Keratinocyte (primary cell): ENCODE results near the gene TIMM50. TPM values are rescaled to one million over a fixed set of nuclear protein-coding genes. Genes with fewer than 3 reads are reported as not detected.

Source experiments
- DNase-seq: peaks from one replicate; pipeline ENCODE4 v3.0.0-alpha.2; 2011; ENCODE audit warnings: low read depth, missing footprints, low spot score
- FAIRE-seq: peaks from 2 replicates; lab custom pipeline; 2011; peaks lifted over from hg19 to GRCh38; lab: Jason Lieb, UNC
- H2AFZ ChIP-seq: 2 replicates; pipeline ENCODE4 v1.6.0; 2012; ENCODE audit warnings: low read length, control low read depth, inconsistent platforms; ENCODE audit not compliant: control insufficient read depth
- H3K27ac ChIP-seq: 2 replicates; pipeline ENCODE4 v1.5.1; 2011; ENCODE audit warnings: low read length; ENCODE audit not compliant: control insufficient read depth, insufficient read depth
- H3K27me3 ChIP-seq: 3 replicates; pipeline ENCODE4 v1.6.0; 2011; ENCODE audit warnings: low read length; ENCODE audit not compliant: control insufficient read depth, insufficient read depth; ENCODE audit errors: extremely low read depth
- H3K36me3 ChIP-seq, 2 experiments: 2 replicates in 1 of 2; 3 replicates in 1 of 2; pipeline ENCODE4 v1.5.1; 2011; ENCODE audit warnings: low read length in 2 of 2, mild to moderate bottlenecking in 1 of 2; ENCODE audit not compliant: control insufficient read depth in 2 of 2, insufficient read depth in 2 of 2; ENCODE audit errors: extremely low read depth in 1 of 2
- H3K4me1 ChIP-seq: 3 replicates; pipeline ENCODE4 v1.5.1; 2011; ENCODE audit warnings: low read length; ENCODE audit not compliant: control insufficient read depth, insufficient read depth; ENCODE audit errors: extremely low read depth
- H3K4me2 ChIP-seq: 3 replicates; pipeline ENCODE4 v1.6.0; 2011; ENCODE audit warnings: low read depth, low read length; ENCODE audit not compliant: control insufficient read depth, insufficient read depth; ENCODE audit errors: extremely low read depth
- H3K4me3 ChIP-seq, 3 experiments: fragments of 200-600 bp in 1 of 3; sonication (generic) in 1 of 3; 2 replicates in 2 of 3; 3 replicates in 1 of 3; pipeline ENCODE4 v1.5.1; 2011 to 2016; ENCODE audit warnings: low read length in 3 of 3, mild to moderate bottlenecking in 3 of 3, control low read depth in 2 of 3, inconsistent platforms in 1 of 3, low read depth in 1 of 3, mixed read lengths in 1 of 3, mixed run types in 1 of 3, moderate library complexity in 1 of 3; ENCODE audit not compliant: control insufficient read depth in 2 of 3, insufficient read depth in 2 of 3; ENCODE audit errors: extremely low read depth in 1 of 3
- H3K79me2 ChIP-seq: 2 replicates; pipeline ENCODE4 v1.6.0; 2012; ENCODE audit warnings: low read length; ENCODE audit not compliant: control insufficient read depth, insufficient read depth
- H3K9ac ChIP-seq: 3 replicates; pipeline ENCODE4 v1.6.0; 2011; ENCODE audit warnings: low read length; ENCODE audit not compliant: control insufficient read depth, insufficient read depth; ENCODE audit errors: extremely low read depth
- H3K9me1 ChIP-seq: 3 replicates; pipeline ENCODE4 v1.6.0; 2011; ENCODE audit warnings: low read length; ENCODE audit not compliant: control insufficient read depth, insufficient read depth; ENCODE audit errors: extremely low read depth
- H3K9me3 ChIP-seq: 2 replicates; pipeline ENCODE4 v1.5.1; 2012; ENCODE audit warnings: low read depth, low read length; ENCODE audit not compliant: control insufficient read depth
- H4K20me1 ChIP-seq: 3 replicates; pipeline ENCODE4 v1.6.0; 2011; ENCODE audit warnings: low read length; ENCODE audit not compliant: control insufficient read depth, insufficient read depth; ENCODE audit errors: extremely low read depth
- CTCF ChIP-seq, 3 experiments: IDR thresholded peaks in 1 of 3; conservative IDR thresholded peaks in 1 of 3; optimal IDR thresholded peaks in 1 of 3; 2 replicates in 2 of 3; 3 replicates in 1 of 3; pipeline versions ENCODE3 to v1.5.1; 2011; ENCODE audit warnings: low read length in 3 of 3, mild to moderate bottlenecking in 3 of 3, moderate library complexity in 2 of 3, control low read depth in 1 of 3, inconsistent platforms in 1 of 3; ENCODE audit not compliant: insufficient read depth in 2 of 3; ENCODE audit errors: extremely low read depth in 1 of 3
- EZH2 ChIP-seq: IDR thresholded peaks from one replicate; pipeline ENCODE4 v1.6.1; 2012; ENCODE audit warnings: inconsistent platforms, mild to moderate bottlenecking, low read length, moderate library complexity
- dilution Hi-C: fragments of 300-500 bp; cut with MboI; formaldehyde crosslinking; loops from one replicate; pipeline ENCODE4 v1.7.0; 2020; ENCODE audit warnings: low sequenced_read_pairs; ENCODE audit not compliant: extremely low pct_ligation_motif_present
- polyA plus RNA-seq, 5 experiments: library from polyadenylated mRNA; depleted of rRNA in 3 of 5; stranded (reverse) in 3 of 5; stranded (forward) in 1 of 5; unstranded in 1 of 5; fragments of >200 nt; gene quantifications; 1 replicate in 1 of 5; 2 replicates in 3 of 5; 3 replicates in 1 of 5; pipeline versions ENCODE4 v1.2.1 to v1.2.3, GENCODE V29; 2011 to 2012; ENCODE audit warnings: missing spikeins in 2 of 5, low read depth in 1 of 5, low replicate concordance in 1 of 5

Gene TIMM50
- polyA plus RNA-seq, 1 donor (not counting 4 experiments of a cell fraction or from before 2014, with no cell fraction given), result 85.5 TPM

- H3K9ac ChIP-seq, result peak within 1 kb of the TSS; percentile 66
- FAIRE-seq, result peak; percentile 79
Observed at GRCh38 chr19:39532233-39533002, 51.8 kb downstream of the TIMM50 start, which contains the start of gene EID2B. EID2B (minus strand) TSS chr19:39532852; CDS start chr19:39532802, 50 bp downstream.

GRCh38 chr19:39533003-39533512 lies 52.4 kb downstream of the TIMM50 start:
- H3K27ac ChIP-seq, result no peak overlapping the region
- peaks cover 7% of the 10 kb centered on the region for H3K4me1 ChIP-seq
- no peaks in the 10 kb centered on the region for H3K36me3 ChIP-seq
- no peaks in the 10 kb centered on the region for H3K27me3 ChIP-seq
- FAIRE-seq, result no peak
- no peaks in the 10 kb centered on the region for H4K20me1 ChIP-seq
- dilution Hi-C loops, result no loop called here
- peaks cover 17% of the 10 kb centered on the region for H3K79me2 ChIP-seq
- H3K9me3 ChIP-seq, result no peaks in the 10 kb centered on the region
- no peak for TF ChIP-seq EZH2
- TF ChIP-seq CTCF (optimal IDR thresholded peaks at IDR 0.05 in 1 of 3, IDR thresholded peaks at IDR 0.05 in 1 of 3, conservative IDR thresholded peaks at IDR 0.05 in 1 of 3; ENCODE audit: extremely low read depth in 1 of 3, insufficient read depth in 2 of 3, low read length in 3 of 3), result no peak
- no peak for DNase-seq
- peak overlapping the region; percentile 45 for H3K4me2 ChIP-seq
- H3K4me3 ChIP-seq, result no peak overlapping the region
- no peak overlapping the region for H2AFZ ChIP-seq
- H3K9ac ChIP-seq, result no peak overlapping the region
- no peaks in the 10 kb centered on the region for H3K9me1 ChIP-seq

More at GRCh38 chr19:39532233-39533002, 51.8 kb downstream of the TIMM50 start, which contains the start of gene EID2B:
- Histone ChIP-seq H3K36me3 (no peaks in the 10 kb centered on the region), H3K4me2 (peak within 1 kb of the TSS; percentile 83), H3K27ac (peak within 1 kb of the TSS; percentile 44), H4K20me1 (no peaks in the 10 kb centered on the region), H3K79me2 (peaks cover 13% of the 10 kb centered on the region), H3K9me3 (no peaks in the 10 kb centered on the region), H3K9me1 (no peaks in the 10 kb centered on the region), H3K4me1 (peaks cover 7% of the 10 kb centered on the region), H3K4me3 (peak within 1 kb of the TSS; percentile 72 to 83 (median 78)), H3K27me3 (no peaks in the 10 kb centered on the region), H2AFZ (peak within 1 kb of the TSS; percentile 80)
- TF ChIP-seq EZH2, result no peak
- peak; percentile 99 to 100 (median 99) for TF ChIP-seq CTCF (optimal IDR thresholded peaks at IDR 0.05 in 1 of 3, IDR thresholded peaks at IDR 0.05 in 1 of 3, conservative IDR thresholded peaks at IDR 0.05 in 1 of 3; ENCODE audit: extremely low read depth in 1 of 3, insufficient read depth in 2 of 3, low read length in 3 of 3)
- peak; percentile 83 for DNase-seq
- dilution Hi-C loops, result no loop called here
